Liver (tissue), 9 donors: ENCODE data around the gene MYOM1. TPM values are rescaled to one million over a fixed set of nuclear protein-coding genes. Genes with fewer than 3 reads are reported as not detected.

Experiments used
- DNase-seq: peaks from one replicate; pipeline ENCODE4 v3.0.0-alpha.2; 2017; ENCODE audit warnings: low spot score
- H3K27ac ChIP-seq, 2 donors: one replicate each; pipeline ENCODE4 v1.7.0; 2013; ENCODE audit warnings: inconsistent platforms in 2 of 2, low read length in 2 of 2, control low read depth in 1 of 2, low read depth in 1 of 2, mild to moderate bottlenecking in 1 of 2
- H3K27me3 ChIP-seq, 4 donors: one replicate each; pipeline versions ENCODE4 v1.6.1 to v1.7.0; 2013; ENCODE audit warnings: low read length in 3 of 4, inconsistent platforms in 1 of 4, mild to moderate bottlenecking in 1 of 4, moderate library complexity in 1 of 4; ENCODE audit not compliant: control insufficient read depth in 4 of 4, insufficient read depth in 4 of 4
- H3K36me3 ChIP-seq, 4 donors: one replicate each; pipeline versions ENCODE4 v1.6.1 to v1.7.0; 2013; ENCODE audit warnings: low read length in 3 of 4, mild to moderate bottlenecking in 3 of 4, low read depth in 1 of 4, moderate library complexity in 1 of 4; ENCODE audit not compliant: control insufficient read depth in 4 of 4, insufficient read depth in 3 of 4
- H3K4me1 ChIP-seq, 4 donors: one replicate each; pipeline versions ENCODE4 v1.6.1 to v1.7.0; 2013; ENCODE audit warnings: low read length in 3 of 4, mild to moderate bottlenecking in 3 of 4, moderate library complexity in 1 of 4; ENCODE audit not compliant: control insufficient read depth in 4 of 4, insufficient read depth in 4 of 4
- H3K4me3 ChIP-seq, 3 donors: one replicate each; pipeline versions ENCODE4 v1.6.1 to v1.7.0; 2013; ENCODE audit warnings: low read length in 3 of 3, control low read depth in 1 of 3, low read depth in 1 of 3, mild to moderate bottlenecking in 1 of 3
- H3K9ac ChIP-seq, 2 donors: one replicate each; pipeline ENCODE4 v1.7.0; 2013; ENCODE audit warnings: low read length in 2 of 2, mild to moderate bottlenecking in 2 of 2, moderate library complexity in 2 of 2, control low read depth in 1 of 2, low read depth in 1 of 2
- H3K9me3 ChIP-seq, 4 donors: one replicate each; pipeline versions ENCODE4 v1.6.1 to v1.7.0; 2013; ENCODE audit warnings: low read length in 3 of 4; ENCODE audit not compliant: control insufficient read depth in 4 of 4
- EGR1 ChIP-seq, 2 donors: IDR thresholded peaks; 2 replicates each; pipeline ENCODE4 v1.6.1; 2016 to 2018; ENCODE audit warnings: antibody characterized with exemption in 2 of 2, low read depth in 2 of 2
- GABPA ChIP-seq, 2 donors: IDR thresholded peaks in 1 of 2; conservative IDR thresholded peaks in 1 of 2; 2 replicates each; pipeline ENCODE4 v1.6.1; 2016; ENCODE audit warnings: antibody characterized with exemption in 2 of 2, mild to moderate bottlenecking in 1 of 2, moderate library complexity in 1 of 2
- HNF4A ChIP-seq, 2 donors: conservative IDR thresholded peaks; 2 replicates each; pipeline ENCODE4 v1.6.1; 2016; ENCODE audit warnings: antibody characterized with exemption in 2 of 2, mild to moderate bottlenecking in 2 of 2
- JUND ChIP-seq, 2 donors: IDR thresholded peaks; 2 replicates each; pipeline ENCODE4 v1.6.1; 2016; ENCODE audit warnings: antibody characterized with exemption in 2 of 2
- MAX ChIP-seq: IDR thresholded peaks from 2 replicates; pipeline ENCODE4 v1.6.1; 2016; ENCODE audit warnings: antibody characterized with exemption
- NR2F2 ChIP-seq: IDR thresholded peaks from 2 replicates; pipeline ENCODE4 v1.6.1; 2016; ENCODE audit warnings: antibody characterized with exemption
- RAD21 ChIP-seq, 2 donors: IDR thresholded peaks; 2 replicates each; pipeline ENCODE4 v1.6.1; 2016; ENCODE audit warnings: antibody characterized with exemption in 2 of 2, mild to moderate bottlenecking in 2 of 2
- TAF1 ChIP-seq: conservative IDR thresholded peaks from 2 replicates; pipeline ENCODE4 v1.6.1; 2016; ENCODE audit warnings: antibody characterized with exemption, mild to moderate bottlenecking
- YY1 ChIP-seq: IDR thresholded peaks from 2 replicates; pipeline ENCODE4 v1.6.1; 2016; ENCODE audit warnings: antibody characterized with exemption, mild to moderate bottlenecking
- whole genome bisulfite sequencing: extraction: QIAGEN DNeasy Blood & Tissue Kit; methylation state at CpG from one replicate; pipeline ENCODE4 v1.1.7; 2013; 5-methylcytosine and 5-hydroxymethylcytosine counted together
- polyA plus RNA-seq, 2 donors: library from polyadenylated mRNA; stranded (reverse) in 1 of 2; unstranded in 1 of 2; fragments of 200-250 nt in 1 of 2; fragments of >200 nt in 1 of 2; fragmentation: Nextera tagmentation in 1 of 2; extraction: Ambion mirVana in 1 of 2; gene quantifications; one replicate each; pipeline versions ENCODE4 v1.2.1 to v1.2.3, GENCODE V29; 2013 to 2015
- total RNA-seq, 2 donors: library from RNA; depleted of rRNA; stranded (reverse); fragments of >200 nt; gene quantifications; one replicate each; pipeline ENCODE4 v1.2.3, GENCODE V29; 2014
- TF ChIP-seq, protein P1 (sequence below): IDR thresholded peaks from 2 replicates; pipeline ENCODE4 v1.6.1; 2016; ENCODE audit warnings: antibody characterized with exemption, mild to moderate bottlenecking
- TF ChIP-seq, protein P2 (sequence below): IDR thresholded peaks from 2 replicates; pipeline ENCODE4 v1.6.1; 2016; ENCODE audit warnings: antibody characterized with exemption
- TF ChIP-seq, protein P3 (sequence below): fragments of 150-350 bp; IDR thresholded peaks from 2 replicates; pipeline ENCODE4 v1.5.1; 2017; ENCODE audit warnings: improper control_type of control experiment, low read depth, low read length; ENCODE audit not compliant: missing input control
- TF ChIP-seq, protein P4 (sequence below): IDR thresholded peaks from 2 replicates; pipeline ENCODE4 v1.6.1; 2016; ENCODE audit warnings: antibody characterized with exemption
- donor health status: healthy.
- donor health status: healthy.
- donor health status: healthy.
- donor health status: healthy.
- donor health status: healthy.

The MYOM1 gene
- total and polyA plus RNA-seq, 4 donors = 10.1 to 48.4 (median 21.3) TPM

GRCh38 chr18:3121259-3121658 lies 98.5 kb downstream of the MYOM1 start:
- H3K4me3 ChIP-seq = no peak overlapping the region
- no peak overlapping the region for H3K9ac ChIP-seq
- DNase-seq = no peak
- TF ChIP-seq JUND (IDR thresholded peaks at IDR 0.05) = no peak
- peaks cover 0 to 13% (median 10%) of the 10 kb centered on the region in 4 donors for H3K4me1 ChIP-seq
- H3K27ac ChIP-seq = no peak overlapping the region
- peaks cover 0 to 7% (median 2%) of the 10 kb centered on the region in 4 donors for H3K36me3 ChIP-seq
- 73% methylated on average over 2 of the region's 2 CpGs for WGBS
- H3K9me3 ChIP-seq = no peaks in the 10 kb centered on the region
- H3K27me3 ChIP-seq = no peaks in the 10 kb centered on the region

GRCh38 chr18:3120356-3120755 lies 99.4 kb downstream of the MYOM1 start:
- Histone ChIP-seq H3K36me3 (peaks cover 0 to 4% (median 2%) of the 10 kb centered on the region in 4 donors), H3K27ac (peak overlapping the region; percentile 6 to 81), H3K27me3 (no peaks in the 10 kb centered on the region), H3K9me3 (no peaks in the 10 kb centered on the region), H3K9ac (peak overlapping the region in 1 of 2 donors; percentile 8), H3K4me3 (no peak overlapping the region), H3K4me1 (peaks cover 0 to 13% (median 10%) of the 10 kb centered on the region in 4 donors)
- 77% methylated on average over 9 of the region's 9 CpGs for WGBS
- TF ChIP-seq, protein P1, sequence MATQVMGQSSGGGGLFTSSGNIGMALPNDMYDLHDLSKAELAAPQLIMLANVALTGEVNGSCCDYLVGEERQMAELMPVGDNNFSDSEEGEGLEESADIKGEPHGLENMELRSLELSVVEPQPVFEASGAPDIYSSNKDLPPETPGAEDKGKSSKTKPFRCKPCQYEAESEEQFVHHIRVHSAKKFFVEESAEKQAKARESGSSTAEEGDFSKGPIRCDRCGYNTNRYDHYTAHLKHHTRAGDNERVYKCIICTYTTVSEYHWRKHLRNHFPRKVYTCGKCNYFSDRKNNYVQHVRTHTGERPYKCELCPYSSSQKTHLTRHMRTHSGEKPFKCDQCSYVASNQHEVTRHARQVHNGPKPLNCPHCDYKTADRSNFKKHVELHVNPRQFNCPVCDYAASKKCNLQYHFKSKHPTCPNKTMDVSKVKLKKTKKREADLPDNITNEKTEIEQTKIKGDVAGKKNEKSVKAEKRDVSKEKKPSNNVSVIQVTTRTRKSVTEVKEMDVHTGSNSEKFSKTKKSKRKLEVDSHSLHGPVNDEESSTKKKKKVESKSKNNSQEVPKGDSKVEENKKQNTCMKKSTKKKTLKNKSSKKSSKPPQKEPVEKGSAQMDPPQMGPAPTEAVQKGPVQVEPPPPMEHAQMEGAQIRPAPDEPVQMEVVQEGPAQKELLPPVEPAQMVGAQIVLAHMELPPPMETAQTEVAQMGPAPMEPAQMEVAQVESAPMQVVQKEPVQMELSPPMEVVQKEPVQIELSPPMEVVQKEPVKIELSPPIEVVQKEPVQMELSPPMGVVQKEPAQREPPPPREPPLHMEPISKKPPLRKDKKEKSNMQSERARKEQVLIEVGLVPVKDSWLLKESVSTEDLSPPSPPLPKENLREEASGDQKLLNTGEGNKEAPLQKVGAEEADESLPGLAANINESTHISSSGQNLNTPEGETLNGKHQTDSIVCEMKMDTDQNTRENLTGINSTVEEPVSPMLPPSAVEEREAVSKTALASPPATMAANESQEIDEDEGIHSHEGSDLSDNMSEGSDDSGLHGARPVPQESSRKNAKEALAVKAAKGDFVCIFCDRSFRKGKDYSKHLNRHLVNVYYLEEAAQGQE = no peak
- TF ChIP-seq NR2F2 (no peak), RAD21 (IDR thresholded peaks at IDR 0.05) (no peak), EGR1 (IDR thresholded peaks at IDR 0.05; ENCODE audit: low read depth in 2 of 2) (no peak), TAF1 (no peak), MAX (no peak), YY1 (no peak), JUND (IDR thresholded peaks at IDR 0.05) (no peak), GABPA (IDR thresholded peaks at IDR 0.05 in 1 of 2, conservative IDR thresholded peaks at IDR 0.05 in 1 of 2) (no peak), HNF4A (conservative IDR thresholded peaks at IDR 0.05) (no peak)
- TF ChIP-seq, protein P2, sequence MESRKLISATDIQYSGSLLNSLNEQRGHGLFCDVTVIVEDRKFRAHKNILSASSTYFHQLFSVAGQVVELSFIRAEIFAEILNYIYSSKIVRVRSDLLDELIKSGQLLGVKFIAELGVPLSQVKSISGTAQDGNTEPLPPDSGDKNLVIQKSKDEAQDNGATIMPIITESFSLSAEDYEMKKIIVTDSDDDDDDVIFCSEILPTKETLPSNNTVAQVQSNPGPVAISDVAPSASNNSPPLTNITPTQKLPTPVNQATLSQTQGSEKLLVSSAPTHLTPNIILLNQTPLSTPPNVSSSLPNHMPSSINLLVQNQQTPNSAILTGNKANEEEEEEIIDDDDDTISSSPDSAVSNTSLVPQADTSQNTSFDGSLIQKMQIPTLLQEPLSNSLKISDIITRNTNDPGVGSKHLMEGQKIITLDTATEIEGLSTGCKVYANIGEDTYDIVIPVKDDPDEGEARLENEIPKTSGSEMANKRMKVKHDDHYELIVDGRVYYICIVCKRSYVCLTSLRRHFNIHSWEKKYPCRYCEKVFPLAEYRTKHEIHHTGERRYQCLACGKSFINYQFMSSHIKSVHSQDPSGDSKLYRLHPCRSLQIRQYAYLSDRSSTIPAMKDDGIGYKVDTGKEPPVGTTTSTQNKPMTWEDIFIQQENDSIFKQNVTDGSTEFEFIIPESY = no peak
- TF ChIP-seq, protein P3, sequence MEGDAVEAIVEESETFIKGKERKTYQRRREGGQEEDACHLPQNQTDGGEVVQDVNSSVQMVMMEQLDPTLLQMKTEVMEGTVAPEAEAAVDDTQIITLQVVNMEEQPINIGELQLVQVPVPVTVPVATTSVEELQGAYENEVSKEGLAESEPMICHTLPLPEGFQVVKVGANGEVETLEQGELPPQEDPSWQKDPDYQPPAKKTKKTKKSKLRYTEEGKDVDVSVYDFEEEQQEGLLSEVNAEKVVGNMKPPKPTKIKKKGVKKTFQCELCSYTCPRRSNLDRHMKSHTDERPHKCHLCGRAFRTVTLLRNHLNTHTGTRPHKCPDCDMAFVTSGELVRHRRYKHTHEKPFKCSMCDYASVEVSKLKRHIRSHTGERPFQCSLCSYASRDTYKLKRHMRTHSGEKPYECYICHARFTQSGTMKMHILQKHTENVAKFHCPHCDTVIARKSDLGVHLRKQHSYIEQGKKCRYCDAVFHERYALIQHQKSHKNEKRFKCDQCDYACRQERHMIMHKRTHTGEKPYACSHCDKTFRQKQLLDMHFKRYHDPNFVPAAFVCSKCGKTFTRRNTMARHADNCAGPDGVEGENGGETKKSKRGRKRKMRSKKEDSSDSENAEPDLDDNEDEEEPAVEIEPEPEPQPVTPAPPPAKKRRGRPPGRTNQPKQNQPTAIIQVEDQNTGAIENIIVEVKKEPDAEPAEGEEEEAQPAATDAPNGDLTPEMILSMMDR = no peak
- TF ChIP-seq, protein P4, sequence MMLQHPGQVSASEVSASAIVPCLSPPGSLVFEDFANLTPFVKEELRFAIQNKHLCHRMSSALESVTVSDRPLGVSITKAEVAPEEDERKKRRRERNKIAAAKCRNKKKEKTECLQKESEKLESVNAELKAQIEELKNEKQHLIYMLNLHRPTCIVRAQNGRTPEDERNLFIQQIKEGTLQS = no peak
- DNase-seq = no peak
